Activated B cell treated with CpG ODN at 0.5 μM for 24 hours (primary cell): ENCODE measurements around the gene ABHD15. TPM values are rescaled to one million over a fixed set of nuclear protein-coding genes. Genes with fewer than 3 reads are reported as not detected.

Experiments
- ATAC-seq: fragments of 200-7000 bp; cut with Tn5 transposase; one replicate; pipeline ENCODE4 v1.10.0; 2021; ENCODE audit warnings: low read depth, mild to moderate bottlenecking, moderate library complexity
- CTCF ChIA-PET: fragments of 350-600 bp; sonication (Branson Sonifier 250); formaldehyde crosslinking; loops from one replicate; lab custom pipeline; 2021; ENCODE audit warnings: antibody characterized with exemption; lab: Charles Lee
- POLR2A ChIA-PET: fragments of 350-600 bp; sonication (Branson Sonifier 250); formaldehyde crosslinking; loops from one replicate; lab custom pipeline; 2021; ENCODE audit warnings: antibody characterized with exemption; lab: Charles Lee
- DNase-seq: peaks from one replicate; pipeline ENCODE4 v3.0.0; 2022
- H3K27ac Mint-ChIP-seq: one replicate; pipeline ENCODE4 v1.8.0; 2020; ENCODE audit warnings: mixed read lengths
- H3K27me3 Mint-ChIP-seq: one replicate; pipeline ENCODE4 v1.8.0; 2021; ENCODE audit warnings: mixed read lengths
- H3K36me3 Mint-ChIP-seq: one replicate; pipeline ENCODE4 v1.8.0; 2021; ENCODE audit warnings: low read depth, mixed read lengths
- H3K4me1 Mint-ChIP-seq: one replicate; pipeline ENCODE4 v1.8.0; 2021; ENCODE audit warnings: mixed read lengths
- H3K4me3 Mint-ChIP-seq: one replicate; pipeline ENCODE4 v1.8.0; 2020; ENCODE audit warnings: mild to moderate bottlenecking, mixed read lengths
- H3K9me3 Mint-ChIP-seq: one replicate; pipeline ENCODE4 v1.8.0; 2020; ENCODE audit warnings: mixed read lengths
- CTCF ChIP-seq: fragments of 200-600 bp; IDR thresholded peaks from one replicate; pipeline ENCODE4 v1.8.0; 2022; ENCODE audit warnings: antibody characterized with exemption, mild to moderate bottlenecking
- intact Hi-C: fragments of 100-400 bp; cut with micrococcal nuclease; formaldehyde crosslinking; loops from one replicate; pipeline ENCODE4 v1.15.1; 2024
- total RNA-seq: library from RNA; stranded (reverse); gene quantifications from 2 replicates; pipeline ENCODE4 v1.2.3, GENCODE V29; 2022

The ABHD15 gene
- total RNA-seq, 1 donor from 2014 or later, result 11.0 TPM

DNA sequence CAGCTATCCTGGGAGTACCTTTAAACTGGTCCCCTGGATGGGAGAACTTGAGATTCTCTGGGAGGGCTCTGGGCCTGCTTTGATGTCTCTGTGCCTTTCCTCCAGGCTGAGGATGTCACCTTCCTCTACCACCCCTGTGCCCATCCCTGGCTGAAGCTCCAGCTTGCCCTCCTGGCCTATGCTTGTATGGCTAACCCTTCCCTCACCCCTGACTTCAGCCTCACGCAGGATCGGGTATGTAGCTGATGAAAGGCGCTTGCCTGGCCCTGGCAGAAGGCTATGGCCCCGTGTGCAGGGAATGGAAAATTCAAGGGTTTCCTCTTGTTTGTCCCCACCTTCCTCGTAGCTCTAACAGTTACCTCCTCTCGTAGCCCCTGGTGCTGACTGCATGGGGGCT lies 4.6 kb upstream of the ABHD15 start:
- no peak overlapping the region for H3K4me3 Mint-ChIP-seq
- intact Hi-C loops, result no loop called here
- no peaks in the 10 kb centered on the region for H3K9me3 Mint-ChIP-seq
- DNase-seq (peak; percentile 10), ATAC-seq (no peak)
- no peak for TF ChIP-seq CTCF
- ChIA-PET POLR2A (no interaction called here), CTCF (interaction anchor here (1.0 to 2.7 kb wide), 3 partner anchors 20 to 352 kb away, joined by 3 to 11 read pairs (median 3); no protein-coding TSS in a partner anchor)
- H3K27ac Mint-ChIP-seq, result no peak overlapping the region
- peaks cover 30% of the 10 kb centered on the region for H3K36me3 Mint-ChIP-seq
- H3K4me1 Mint-ChIP-seq, result peaks cover 26% of the 10 kb centered on the region
- H3K27me3 Mint-ChIP-seq, result no peaks in the 10 kb centered on the region

- peak; percentile 6 for DNase-seq
- no peak for TF ChIP-seq CTCF
- ChIA-PET CTCF (interaction anchor here (1.0 to 3.3 kb wide), 4 partner anchors 10 to 201 kb away, joined by 3 to 11 read pairs (median 8); no protein-coding TSS in a partner anchor), POLR2A (interaction anchor here (1.4 to 1.7 kb wide), 2 partner anchors 20 to 22 kb away, joined by 3 to 6 read pairs; partner anchors contain the start of gene ANKRD13B)
- peak overlapping the region; percentile 10 for H3K27ac Mint-ChIP-seq
- no peaks in the 10 kb centered on the region for H3K27me3 Mint-ChIP-seq
- intact Hi-C loops, result no loop called here
- no peak for ATAC-seq
- H3K4me3 Mint-ChIP-seq, result peak overlapping the region; percentile 44
- no peaks in the 10 kb centered on the region for H3K9me3 Mint-ChIP-seq
- H3K4me1 Mint-ChIP-seq, result peaks cover 30% of the 10 kb centered on the region
- peaks cover 22% of the 10 kb centered on the region for H3K36me3 Mint-ChIP-seq
These were observed 3.7 kb upstream of the ABHD15 start for GRCh38 chr17:29570521-29570920.

GRCh38 chr17:29569245-29569950 lies 2.6 kb upstream of the ABHD15 start:
- intact Hi-C loops, result loop anchor here (2.0 to 10.0 kb wide), 6 partner anchors 45 to 1743 kb away; partner anchors contain the start of genes EVI2B, NEK8, NUFIP2 and TLCD1
- ATAC-seq (no peak), DNase-seq (no peak)
- ChIA-PET POLR2A (interaction anchor here (0.6 to 1.7 kb wide), 6 partner anchors 9 to 281 kb away, joined by 3 to 8 read pairs (median 3); partner anchors contain the start of gene ANKRD13B), CTCF (interaction anchor here (1.5 to 3.3 kb wide), 3 partner anchors 11 to 200 kb away, joined by 8 to 11 read pairs (median 8); no protein-coding TSS in a partner anchor)
- peak overlapping the region; percentile 85 for H3K4me3 Mint-ChIP-seq
- H3K9me3 Mint-ChIP-seq, result no peaks in the 10 kb centered on the region
- TF ChIP-seq CTCF, result no peak
- H3K4me1 Mint-ChIP-seq, result peaks cover 29% of the 10 kb centered on the region
- peak overlapping the region; percentile 75 for H3K27ac Mint-ChIP-seq
- no peaks in the 10 kb centered on the region for H3K27me3 Mint-ChIP-seq
- H3K36me3 Mint-ChIP-seq, result peaks cover 12% of the 10 kb centered on the region

DNA sequence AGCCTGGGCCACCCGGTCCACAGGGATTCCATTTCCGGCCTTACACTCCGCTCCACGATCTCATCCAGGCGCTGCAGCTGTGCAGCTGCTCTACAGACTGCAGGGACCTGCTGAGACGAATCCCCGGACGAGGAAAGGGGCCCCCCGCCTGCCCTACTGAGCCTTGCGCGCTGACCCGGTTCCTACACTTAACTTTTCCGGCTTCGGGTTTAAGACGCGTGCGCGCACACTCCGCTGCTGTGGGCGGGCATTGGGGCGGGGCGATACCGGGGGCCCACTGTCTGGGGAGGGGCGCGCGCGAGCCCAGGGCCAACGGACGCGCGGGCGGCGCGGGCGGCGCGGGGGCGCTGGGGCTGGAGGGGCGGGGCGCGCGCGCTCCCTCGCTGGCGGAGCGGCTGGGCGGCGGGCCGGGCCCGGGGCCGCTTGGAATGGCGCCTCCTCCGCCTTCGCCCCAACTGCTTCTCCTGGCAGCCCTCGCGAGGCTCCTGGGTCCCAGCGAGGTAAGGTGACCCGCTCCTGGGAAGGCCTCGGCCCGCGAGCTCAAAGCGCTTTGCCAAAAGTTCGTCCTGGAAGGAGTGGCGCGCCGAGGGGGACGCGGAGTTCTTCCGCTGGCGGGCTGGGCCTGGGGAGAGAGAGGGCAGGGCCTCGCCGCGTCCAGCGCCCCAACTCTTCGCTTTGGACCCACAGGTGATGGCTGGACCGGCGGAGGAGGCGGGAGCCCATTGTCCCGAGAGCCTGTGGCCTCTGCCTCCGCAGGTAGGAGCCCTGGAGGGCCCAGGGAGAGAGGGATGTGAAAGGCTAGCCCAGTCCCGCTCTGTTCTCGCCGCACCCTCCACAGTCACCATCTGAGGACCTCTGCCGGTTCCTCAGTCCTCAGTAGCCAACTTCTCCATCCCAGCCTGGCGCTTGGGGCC lies 1.8 kb upstream of the ABHD15 start, which contains the start of gene TP53I13:
Gene TP53I13 (plus strand): TSS at position 371 of the 914 bp plus-strand sequence. CDS start 58 bp downstream, at position 429.
- ATAC-seq (peak; percentile 65), DNase-seq (peak; percentile 83)
- H3K27ac Mint-ChIP-seq, result peak within 1 kb of the TSS; percentile 97
- intact Hi-C loops, result loop anchor here (1.0 to 10.0 kb wide), 8 partner anchors 12 to 1744 kb away; partner anchors contain the start of genes EVI2B, GIT1, NEK8 and NUFIP2
- H3K9me3 Mint-ChIP-seq, result no peaks in the 10 kb centered on the region
- H3K4me3 Mint-ChIP-seq, result peak within 1 kb of the TSS; percentile 97
- TF ChIP-seq CTCF, result no peak
- H3K27me3 Mint-ChIP-seq, result no peaks in the 10 kb centered on the region
- H3K36me3 Mint-ChIP-seq, result peaks cover 5% of the 10 kb centered on the region
- H3K4me1 Mint-ChIP-seq, result peaks cover 32% of the 10 kb centered on the region
- ChIA-PET CTCF (interaction anchor here (0.8 to 3.3 kb wide), 9 partner anchors 12 to 363 kb away, joined by 3 to 19 read pairs (median 8); partner anchors contain the start of gene ANKRD13B), POLR2A (interaction anchor here (0.6 to 4.0 kb wide), 16 partner anchors 8 to 758 kb away, joined by 3 to 13 read pairs (median 4); partner anchors contain the start of genes ANKRD13B, NUFIP2 and TAOK1)
